H9 (cell line): ENCODE results near the gene ATG2A. TPM values are rescaled to one million over a fixed set of nuclear protein-coding genes. Genes with fewer than 3 reads are reported as not detected.

Experiments used
- DNase-seq: peaks from one replicate; pipeline ENCODE4 v3.0.0-alpha.2; 2017
- H2AFZ ChIP-seq: one replicate; pipeline ENCODE4 v1.6.1; 2013; ENCODE audit warnings: mild to moderate bottlenecking, low read length, control low read depth, moderate library complexity
- H2AK5ac ChIP-seq: 2 replicates; pipeline ENCODE4 v1.6.1; 2013; ENCODE audit warnings: low read length, control low read depth, mixed read lengths; ENCODE audit not compliant: insufficient read length
- H2BK120ac ChIP-seq: one replicate; pipeline ENCODE4 v1.6.1; 2013; ENCODE audit warnings: low read depth, mild to moderate bottlenecking, low read length, control low read depth, inconsistent platforms; ENCODE audit not compliant: poor library complexity, severe bottlenecking
- H2BK12ac ChIP-seq: 2 replicates; pipeline ENCODE4 v1.6.1; 2013; ENCODE audit warnings: low read length, control low read depth, mixed read lengths, low read depth; ENCODE audit not compliant: insufficient read length
- H2BK15ac ChIP-seq: 2 replicates; pipeline ENCODE4 v1.6.1; 2013; ENCODE audit warnings: low read depth, low read length, control low read depth
- H2BK20ac ChIP-seq: one replicate; pipeline ENCODE4 v1.6.1; 2013; ENCODE audit warnings: low read depth, mild to moderate bottlenecking, low read length, control low read depth, inconsistent platforms; ENCODE audit not compliant: poor library complexity, severe bottlenecking
- H2BK5ac ChIP-seq: 2 replicates; pipeline ENCODE4 v1.6.1; 2013; ENCODE audit warnings: low read length, control low read depth, mixed read lengths; ENCODE audit not compliant: insufficient read length
- H3K14ac ChIP-seq: 2 replicates; pipeline ENCODE4 v1.6.1; 2013; ENCODE audit warnings: low read length, control low read depth; ENCODE audit not compliant: insufficient read depth
- H3K18ac ChIP-seq: 2 replicates; pipeline ENCODE4 v1.6.1; 2013; ENCODE audit warnings: low read depth, mild to moderate bottlenecking, mixed read lengths, low read length, control low read depth; ENCODE audit not compliant: insufficient read length
- H3K23ac ChIP-seq: 2 replicates; pipeline ENCODE4 v1.6.1; 2013; ENCODE audit warnings: low read length, control low read depth, mixed read lengths, low read depth; ENCODE audit not compliant: insufficient read length
- H3K23me2 ChIP-seq: 2 replicates; pipeline ENCODE4 v1.6.1; 2013; ENCODE audit warnings: low read depth, mild to moderate bottlenecking, mixed read lengths, low read length, control low read depth; ENCODE audit not compliant: insufficient read length, poor library complexity, severe bottlenecking
- H3K27ac ChIP-seq: 2 replicates; pipeline ENCODE4 v1.5.1; 2013; ENCODE audit warnings: low read length, control low read depth, mixed read lengths, low read depth; ENCODE audit not compliant: insufficient read length
- H3K27me3 ChIP-seq: 2 replicates; pipeline ENCODE4 v1.6.1; 2013; ENCODE audit warnings: low read length, control low read depth, inconsistent platforms; ENCODE audit not compliant: insufficient read depth
- H3K4ac ChIP-seq: 2 replicates; pipeline ENCODE4 v1.6.1; 2013; ENCODE audit warnings: low read depth, mild to moderate bottlenecking, control low read depth, inconsistent platforms, low read length, moderate library complexity
- H3K4me1 ChIP-seq: 2 replicates; pipeline ENCODE4 v1.6.1; 2013; ENCODE audit warnings: low read length, control low read depth, inconsistent platforms; ENCODE audit not compliant: insufficient read depth
- H3K4me2 ChIP-seq: 2 replicates; pipeline ENCODE4 v1.6.1; 2013; ENCODE audit warnings: low read length, control low read depth, mixed read lengths; ENCODE audit not compliant: insufficient read length, insufficient read depth
- H3K56ac ChIP-seq: 2 replicates; pipeline ENCODE4 v1.6.1; 2013; ENCODE audit warnings: low read depth, mild to moderate bottlenecking, mixed read lengths, low read length, control low read depth; ENCODE audit not compliant: insufficient read length
- H3K79me1 ChIP-seq: 2 replicates; pipeline ENCODE4 v1.6.1; 2013; ENCODE audit warnings: low read depth, mild to moderate bottlenecking, moderate library complexity, low read length, control low read depth, inconsistent platforms; ENCODE audit not compliant: insufficient read depth, poor library complexity, severe bottlenecking
- H3K79me2 ChIP-seq: 2 replicates; pipeline ENCODE4 v1.6.1; 2013; ENCODE audit warnings: low read length, control low read depth, inconsistent platforms; ENCODE audit not compliant: insufficient read depth
- H3K9ac ChIP-seq: 2 replicates; pipeline ENCODE4 v1.6.1; 2013; ENCODE audit warnings: low read length, control low read depth, mixed read lengths; ENCODE audit not compliant: insufficient read length; ENCODE audit errors: extremely low read depth
- H3K9me3 ChIP-seq: one replicate; pipeline ENCODE4 v1.6.1; 2013; ENCODE audit warnings: low read depth, low read length, inconsistent platforms; ENCODE audit not compliant: control insufficient read depth
- H3T11ph ChIP-seq: one replicate; pipeline ENCODE4 v1.6.1; 2013; ENCODE audit warnings: mild to moderate bottlenecking, low read length, control low read depth, inconsistent platforms
- H4K20me1 ChIP-seq: one replicate; pipeline ENCODE4 v1.6.1; 2013; ENCODE audit not compliant: control insufficient read depth, insufficient read length, insufficient read depth
- H4K5ac ChIP-seq: 2 replicates; pipeline ENCODE4 v1.6.1; 2013; ENCODE audit warnings: low read depth, mild to moderate bottlenecking, mixed read lengths, low read length, control low read depth; ENCODE audit not compliant: insufficient read length
- H4K8ac ChIP-seq: replicated peaks from 2 replicates; pipeline ENCODE4 v1.6.1; 2013; ENCODE audit warnings: low read length, control low read depth, mixed read lengths, low read depth; ENCODE audit not compliant: insufficient read length
- H4K91ac ChIP-seq: 2 replicates; pipeline ENCODE4 v1.6.1; 2013; ENCODE audit warnings: low read depth, mild to moderate bottlenecking, moderate library complexity, mixed read lengths, low read length, control low read depth; ENCODE audit not compliant: insufficient read length
- H3K27ac Mint-ChIP-seq, 3 experiments: 2 replicates in 2 of 3; 3 replicates in 1 of 3; pipeline ENCODE4 v1.8.0; 2020 to 2021; ENCODE audit warnings: mixed read lengths in 3 of 3, mild to moderate bottlenecking in 1 of 3, moderate library complexity in 1 of 3
- H3K27me3 Mint-ChIP-seq: 2 replicates; pipeline ENCODE4 v1.8.0; 2021; ENCODE audit warnings: low read depth, mild to moderate bottlenecking, moderate library complexity, mixed read lengths
- H3K36me3 Mint-ChIP-seq, 3 experiments: 2 replicates in 2 of 3; 3 replicates in 1 of 3; pipeline ENCODE4 v1.8.0; 2020 to 2021; ENCODE audit warnings: low read depth in 3 of 3, mixed read lengths in 3 of 3; ENCODE audit not compliant: insufficient read depth in 1 of 3
- H3K4me1 Mint-ChIP-seq, 2 experiments: 2 replicates each; pipeline ENCODE4 v1.8.0; 2020; ENCODE audit warnings: mixed read lengths in 2 of 2
- H3K4me3 Mint-ChIP-seq, 2 experiments: 2 replicates in 1 of 2; 3 replicates in 1 of 2; pipeline ENCODE4 v1.8.0; 2020 to 2021; ENCODE audit warnings: mild to moderate bottlenecking in 2 of 2, mixed read lengths in 2 of 2, moderate library complexity in 1 of 2
- H3K9me3 Mint-ChIP-seq, 2 experiments: 2 replicates in 1 of 2; 3 replicates in 1 of 2; pipeline ENCODE4 v1.8.0; 2020; ENCODE audit warnings: mild to moderate bottlenecking in 2 of 2, mixed read lengths in 2 of 2, moderate library complexity in 1 of 2
- WGBS: extraction: QIAGEN DNeasy Blood & Tissue Kit; methylation state at CpG from one replicate; pipeline ENCODE4 v1.1.7; 2013; ENCODE audit warnings: missing lambda C conversion rate, low lambda C conversion rate, mixed read lengths; ENCODE audit not compliant: insufficient read length; ENCODE audit errors: extremely low coverage; 5-methylcytosine and 5-hydroxymethylcytosine counted together
- total RNA-seq: library from RNA; stranded (reverse); gene quantifications from 2 replicates; pipeline ENCODE4 v1.2.1, GENCODE V29; 2021
- TF ChIP-seq, protein P1 (sequence below): fragments of 200-600 bp; sonication (generic); conservative IDR thresholded peaks from 3 replicates; pipeline ENCODE4 v1.8.0; 2021; ENCODE audit warnings: antibody characterized with exemption, mild to moderate bottlenecking

The ATG2A gene
- total RNA-seq, 1 experiment from 2014 or later, result 21.3 TPM

DNA sequence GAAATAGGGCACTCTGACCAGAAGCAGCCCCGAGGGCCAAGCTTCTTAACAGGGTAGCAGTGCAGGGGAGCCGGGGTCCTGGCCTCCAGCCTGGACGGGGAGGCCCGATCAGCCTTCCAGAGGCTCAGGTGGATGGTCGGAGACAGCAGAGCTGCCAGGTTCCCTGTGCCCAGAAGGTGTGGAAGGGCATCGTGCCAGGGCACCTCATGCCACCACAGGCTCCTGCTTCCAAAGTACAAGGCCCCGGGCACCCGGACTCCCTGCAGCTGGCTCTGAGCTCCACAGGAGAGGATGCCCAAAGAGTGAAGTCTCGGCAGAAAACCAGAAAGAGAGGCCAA is 52.9 kb downstream of the ATG2A start:
- Mint-ChIP-seq H3K27ac (peak overlapping the region in 1 of 3 experiments; percentile 40; a peak in 2 of 7 replicates), H3K36me3 (peaks cover 0 to 2% (median 1%) of the 10 kb centered on the region in 3 experiments; a peak in 3 of 7 replicates), H3K4me1 (peaks cover 15 to 28% of the 10 kb centered on the region in 2 experiments), H3K27me3 (no peaks in the 10 kb centered on the region), H3K9me3 (no peaks in the 10 kb centered on the region), H3K4me3 (no peak overlapping the region)
- no peak overlapping the region for H4K5ac ChIP-seq
- H2AFZ ChIP-seq, result no peak overlapping the region
- no CpG with 5 or more reads among the region's 9 CpGs for WGBS
- H2BK15ac ChIP-seq, result no peak overlapping the region
- H3K4ac ChIP-seq, result no peak overlapping the region
- H3K56ac ChIP-seq, result no peak overlapping the region
- no peak overlapping the region for H3K9ac ChIP-seq
- no peak overlapping the region for H2BK12ac ChIP-seq
- H3K9me3 ChIP-seq, result no peaks in the 10 kb centered on the region
- no peaks in the 10 kb centered on the region for H3K23me2 ChIP-seq
- DNase-seq, result no peak
- H3K79me2 ChIP-seq, result no peaks in the 10 kb centered on the region
- no peak overlapping the region for H2BK20ac ChIP-seq
- H3K4me2 ChIP-seq, result no peak overlapping the region
- no peaks in the 10 kb centered on the region for H3K27me3 ChIP-seq
- no peak overlapping the region for H3K18ac ChIP-seq
- H2AK5ac ChIP-seq, result no peak overlapping the region
- no peaks in the 10 kb centered on the region; the same call in 1 of the 2 replicates for H3K4me1 ChIP-seq
- no peak overlapping the region for H2BK120ac ChIP-seq
- no peak overlapping the region for H3K23ac ChIP-seq
- no peaks in the 10 kb centered on the region for H3K79me1 ChIP-seq
- no peak overlapping the region for H4K8ac ChIP-seq
- no peak overlapping the region for H3T11ph ChIP-seq
- H4K91ac ChIP-seq, result peak overlapping the region; percentile 62
- no peak overlapping the region for H2BK5ac ChIP-seq
- no peak overlapping the region for H3K14ac ChIP-seq
- no peak overlapping the region for H3K27ac ChIP-seq
- no peaks in the 10 kb centered on the region for H4K20me1 ChIP-seq
- TF ChIP-seq, protein P1, sequence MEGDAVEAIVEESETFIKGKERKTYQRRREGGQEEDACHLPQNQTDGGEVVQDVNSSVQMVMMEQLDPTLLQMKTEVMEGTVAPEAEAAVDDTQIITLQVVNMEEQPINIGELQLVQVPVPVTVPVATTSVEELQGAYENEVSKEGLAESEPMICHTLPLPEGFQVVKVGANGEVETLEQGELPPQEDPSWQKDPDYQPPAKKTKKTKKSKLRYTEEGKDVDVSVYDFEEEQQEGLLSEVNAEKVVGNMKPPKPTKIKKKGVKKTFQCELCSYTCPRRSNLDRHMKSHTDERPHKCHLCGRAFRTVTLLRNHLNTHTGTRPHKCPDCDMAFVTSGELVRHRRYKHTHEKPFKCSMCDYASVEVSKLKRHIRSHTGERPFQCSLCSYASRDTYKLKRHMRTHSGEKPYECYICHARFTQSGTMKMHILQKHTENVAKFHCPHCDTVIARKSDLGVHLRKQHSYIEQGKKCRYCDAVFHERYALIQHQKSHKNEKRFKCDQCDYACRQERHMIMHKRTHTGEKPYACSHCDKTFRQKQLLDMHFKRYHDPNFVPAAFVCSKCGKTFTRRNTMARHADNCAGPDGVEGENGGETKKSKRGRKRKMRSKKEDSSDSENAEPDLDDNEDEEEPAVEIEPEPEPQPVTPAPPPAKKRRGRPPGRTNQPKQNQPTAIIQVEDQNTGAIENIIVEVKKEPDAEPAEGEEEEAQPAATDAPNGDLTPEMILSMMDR, result no peak
